Measurements from ENCODE around the gene UBA1. TPM values are rescaled to one million over a fixed set of nuclear protein-coding genes. Genes with fewer than 3 reads are reported as not detected.

The UBA1 gene
- total RNA-seq, 1 donor from 2014 or later = 503 TPM

- H3K27ac Mint-ChIP-seq (ENCODE audit: unreplicated experiment) = peak overlapping the region; percentile 97
- H3K36me3 Mint-ChIP-seq (ENCODE audit: unreplicated experiment) = no peaks in the 10 kb centered on the region
- H3K9me3 Mint-ChIP-seq (ENCODE audit: unreplicated experiment) = peaks cover 7% of the 10 kb centered on the region
- peak overlapping the region; percentile 97 for H3K4me3 Mint-ChIP-seq (ENCODE audit: unreplicated experiment)
- H3K4me1 Mint-ChIP-seq (ENCODE audit: low read depth, unreplicated experiment) = peaks cover 4% of the 10 kb centered on the region
- H3K27me3 Mint-ChIP-seq (ENCODE audit: unreplicated experiment) = peaks cover 10% of the 10 kb centered on the region
- peak; percentile 47 for DNase-seq
- no peak for TF ChIP-seq CTCF (IDR thresholded peaks at IDR 0.05; ENCODE audit: partially characterized antibody, unreplicated experiment)
Observed at GRCh38 chrX:47145395-47146120, 48.1 kb upstream of the UBA1 start.

- H3K9me3 Mint-ChIP-seq (ENCODE audit: unreplicated experiment) = peaks cover 7% of the 10 kb centered on the region
- peaks cover 7% of the 10 kb centered on the region for H3K27me3 Mint-ChIP-seq (ENCODE audit: unreplicated experiment)
- H3K4me3 Mint-ChIP-seq (ENCODE audit: unreplicated experiment) = peak overlapping the region; percentile 97
- H3K36me3 Mint-ChIP-seq (ENCODE audit: unreplicated experiment) = no peaks in the 10 kb centered on the region
- H3K4me1 Mint-ChIP-seq (ENCODE audit: low read depth, unreplicated experiment) = peaks cover 2% of the 10 kb centered on the region
- DNase-seq = no peak
- TF ChIP-seq CTCF (IDR thresholded peaks at IDR 0.05; ENCODE audit: partially characterized antibody, unreplicated experiment) = no peak
- peak overlapping the region; percentile 97 for H3K27ac Mint-ChIP-seq (ENCODE audit: unreplicated experiment)
Observed at GRCh38 chrX:47146121-47146935, 47.3 kb upstream of the UBA1 start.

GRCh38 chrX:47146936-47147859 lies 46.4 kb upstream of the UBA1 start:
- Mint-ChIP-seq H3K4me1 (ENCODE audit: low read depth, unreplicated experiment) (peaks cover 2% of the 10 kb centered on the region), H3K4me3 (ENCODE audit: unreplicated experiment) (peak overlapping the region; percentile 78), H3K36me3 (ENCODE audit: unreplicated experiment) (no peaks in the 10 kb centered on the region), H3K9me3 (ENCODE audit: unreplicated experiment) (peaks cover 7% of the 10 kb centered on the region), H3K27me3 (ENCODE audit: unreplicated experiment) (peaks cover 7% of the 10 kb centered on the region), H3K27ac (ENCODE audit: unreplicated experiment) (peak overlapping the region; percentile 20)
- DNase-seq = no peak
- TF ChIP-seq CTCF (IDR thresholded peaks at IDR 0.05; ENCODE audit: partially characterized antibody, unreplicated experiment) = no peak

- no peaks in the 10 kb centered on the region for H3K4me1 Mint-ChIP-seq (ENCODE audit: low read depth, unreplicated experiment)
- no peak overlapping the region for H3K27ac Mint-ChIP-seq (ENCODE audit: unreplicated experiment)
- H3K36me3 Mint-ChIP-seq (ENCODE audit: unreplicated experiment) = no peaks in the 10 kb centered on the region
- TF ChIP-seq CTCF (IDR thresholded peaks at IDR 0.05; ENCODE audit: partially characterized antibody, unreplicated experiment) = no peak
- no peak for DNase-seq
- H3K27me3 Mint-ChIP-seq (ENCODE audit: unreplicated experiment) = peaks cover 7% of the 10 kb centered on the region
- H3K9me3 Mint-ChIP-seq (ENCODE audit: unreplicated experiment) = peaks cover 6% of the 10 kb centered on the region
- no peak overlapping the region for H3K4me3 Mint-ChIP-seq (ENCODE audit: unreplicated experiment)
Observed at GRCh38 chrX:47148946-47149345, 44.7 kb upstream of the UBA1 start.

All from glutamatergic neuron (in vitro differentiated cells).